ENCODE data around the gene TRIM68. TPM values are rescaled to one million over a fixed set of nuclear protein-coding genes. Genes with fewer than 3 reads are reported as not detected.

Gene TRIM68
- total RNA-seq, 2 experiments from 2014 or later, result 4.1 to 5.4 TPM

DNA sequence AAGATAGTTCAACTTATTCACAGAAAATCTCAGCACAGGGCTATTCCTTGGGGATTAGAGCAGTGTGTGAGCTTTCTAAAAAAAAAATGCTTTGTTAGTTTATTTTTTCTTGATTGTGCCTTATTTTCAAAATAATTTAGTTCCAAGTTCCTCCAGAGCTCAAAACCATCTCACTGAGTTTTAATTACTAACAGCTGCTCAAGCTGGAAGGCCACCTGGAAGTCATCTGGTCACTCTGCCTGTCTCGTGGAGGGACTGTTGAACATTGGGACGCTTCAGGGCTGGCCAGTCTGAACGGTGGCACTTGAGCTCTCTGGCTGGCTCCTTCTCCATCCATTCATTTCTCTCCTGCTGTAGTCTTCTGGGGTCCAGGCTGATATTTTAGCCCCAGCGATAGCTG lies 39.7 kb upstream of the TRIM68 start:
- Histone ChIP-seq H3K9me3 (ENCODE audit: control insufficient read depth in 1 of 2, insufficient read depth in 1 of 2, low read length in 2 of 2) (no peaks in the 10 kb centered on the region), H3K27me3 (ENCODE audit: control insufficient read depth in 1 of 2, insufficient read depth in 2 of 2, low read length in 2 of 2) (peaks cover 0 to under 1% of the 10 kb centered on the region in 2 experiments), H3K4me3 (ENCODE audit: low read length) (no peak overlapping the region), H3K27ac (ENCODE audit: low read depth in 1 of 2, low read length in 2 of 2) (no peak overlapping the region), H3K4me1 (ENCODE audit: insufficient read depth, low read length) (no peaks in the 10 kb centered on the region), H3K36me3 (ENCODE audit: insufficient read depth, low read length) (no peaks in the 10 kb centered on the region)
- H3K27me3 Mint-ChIP-seq, result peaks cover 19% of the 10 kb centered on the region
- H3K27ac Mint-ChIP-seq, result no peak overlapping the region
- H3K9me3 Mint-ChIP-seq, result no peaks in the 10 kb centered on the region
- TF ChIP-seq, protein P1, sequence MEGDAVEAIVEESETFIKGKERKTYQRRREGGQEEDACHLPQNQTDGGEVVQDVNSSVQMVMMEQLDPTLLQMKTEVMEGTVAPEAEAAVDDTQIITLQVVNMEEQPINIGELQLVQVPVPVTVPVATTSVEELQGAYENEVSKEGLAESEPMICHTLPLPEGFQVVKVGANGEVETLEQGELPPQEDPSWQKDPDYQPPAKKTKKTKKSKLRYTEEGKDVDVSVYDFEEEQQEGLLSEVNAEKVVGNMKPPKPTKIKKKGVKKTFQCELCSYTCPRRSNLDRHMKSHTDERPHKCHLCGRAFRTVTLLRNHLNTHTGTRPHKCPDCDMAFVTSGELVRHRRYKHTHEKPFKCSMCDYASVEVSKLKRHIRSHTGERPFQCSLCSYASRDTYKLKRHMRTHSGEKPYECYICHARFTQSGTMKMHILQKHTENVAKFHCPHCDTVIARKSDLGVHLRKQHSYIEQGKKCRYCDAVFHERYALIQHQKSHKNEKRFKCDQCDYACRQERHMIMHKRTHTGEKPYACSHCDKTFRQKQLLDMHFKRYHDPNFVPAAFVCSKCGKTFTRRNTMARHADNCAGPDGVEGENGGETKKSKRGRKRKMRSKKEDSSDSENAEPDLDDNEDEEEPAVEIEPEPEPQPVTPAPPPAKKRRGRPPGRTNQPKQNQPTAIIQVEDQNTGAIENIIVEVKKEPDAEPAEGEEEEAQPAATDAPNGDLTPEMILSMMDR (IDR thresholded peaks at IDR 0.05), result no peak
- ChIA-PET POLR2A (interaction anchor here (0.6 kb wide), 3 partner anchors 1132 to 1195 kb away, joined by 3 to 4 read pairs (median 3); no protein-coding TSS in a partner anchor), CTCF (no interaction called here)
- intact Hi-C loops (cut with DNase I, micrococcal nuclease), result no loop called here
- ATAC-seq (ENCODE audit: poor library complexity) (no peak), DNase-seq (no peak)
- H3K4me1 Mint-ChIP-seq (ENCODE audit: low read depth), result no peaks in the 10 kb centered on the region
- H3K36me3 Mint-ChIP-seq (ENCODE audit: low read depth), result no peaks in the 10 kb centered on the region
- H3K4me3 Mint-ChIP-seq, result no peak overlapping the region

DNA sequence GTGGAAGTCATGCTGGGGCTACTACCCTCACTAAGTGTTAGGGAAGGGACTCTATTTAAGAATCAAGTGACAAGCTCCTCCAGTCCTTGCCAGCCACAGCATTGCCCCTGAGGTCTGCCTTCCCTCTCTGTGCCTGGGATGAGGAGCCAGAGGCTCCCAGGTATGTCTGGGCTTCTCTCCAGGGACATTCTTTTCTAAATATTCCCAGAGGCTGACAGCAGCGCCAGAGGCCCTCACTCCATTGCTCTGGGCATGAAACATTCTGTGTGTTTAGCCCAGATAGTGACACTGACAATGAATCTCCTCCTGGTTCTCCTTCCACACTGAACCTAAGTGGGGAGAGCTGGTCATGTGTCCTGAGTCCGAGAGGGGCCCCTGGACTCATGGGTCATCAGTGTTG lies 37.9 kb upstream of the TRIM68 start:
- intact Hi-C loops (cut with DNase I, micrococcal nuclease), result no loop called here
- ATAC-seq (ENCODE audit: poor library complexity) (no peak), DNase-seq (no peak)
- Histone ChIP-seq H3K4me3 (ENCODE audit: low read length) (no peak overlapping the region), H3K36me3 (ENCODE audit: insufficient read depth, low read length) (no peaks in the 10 kb centered on the region), H3K9me3 (ENCODE audit: control insufficient read depth in 1 of 2, insufficient read depth in 1 of 2, low read length in 2 of 2) (no peaks in the 10 kb centered on the region), H3K27me3 (ENCODE audit: control insufficient read depth in 1 of 2, insufficient read depth in 2 of 2, low read length in 2 of 2) (peaks cover 4 to 6% of the 10 kb centered on the region in 2 experiments), H3K4me1 (ENCODE audit: insufficient read depth, low read length) (no peaks in the 10 kb centered on the region), H3K27ac (ENCODE audit: low read depth in 1 of 2, low read length in 2 of 2) (no peak overlapping the region)
- TF ChIP-seq, protein P1 (IDR thresholded peaks at IDR 0.05), result no peak
- Mint-ChIP-seq H3K4me3 (no peak overlapping the region), H3K27me3 (peaks cover 35% of the 10 kb centered on the region), H3K27ac (no peak overlapping the region), H3K9me3 (no peaks in the 10 kb centered on the region), H3K4me1 (ENCODE audit: low read depth) (no peaks in the 10 kb centered on the region), H3K36me3 (ENCODE audit: low read depth) (no peaks in the 10 kb centered on the region)
- ChIA-PET POLR2A (no interaction called here), CTCF (interaction anchor here (0.5 kb wide), 1 partner anchor 71 kb away, joined by 3 read pairs; no protein-coding TSS in a partner anchor)

DNA sequence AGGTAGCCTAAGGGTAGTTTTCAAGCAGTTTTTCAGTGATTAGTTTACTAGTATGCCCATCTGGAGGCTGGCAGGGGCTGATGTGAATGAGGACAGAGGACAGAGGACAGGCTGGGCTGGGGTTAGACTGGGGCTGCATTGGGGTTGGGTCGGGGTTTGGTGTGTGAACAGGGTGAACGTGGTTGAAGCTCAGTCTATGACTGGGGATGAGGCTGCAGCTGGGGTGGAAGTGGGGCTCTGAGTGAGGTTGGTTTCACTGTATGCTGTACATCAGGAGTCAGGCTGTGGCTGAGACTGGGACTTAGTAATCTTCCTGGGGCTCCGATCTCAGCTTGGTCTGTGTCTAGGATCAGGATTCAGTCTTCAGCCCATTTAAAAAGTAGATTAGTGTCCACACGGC lies 36.2 kb upstream of the TRIM68 start:
- no peak overlapping the region for H3K4me3 Mint-ChIP-seq
- H3K9me3 ChIP-seq (ENCODE audit: control insufficient read depth in 1 of 2, insufficient read depth in 1 of 2, low read length in 2 of 2), result no peaks in the 10 kb centered on the region
- H3K9me3 Mint-ChIP-seq, result no peaks in the 10 kb centered on the region
- H3K4me1 ChIP-seq (ENCODE audit: insufficient read depth, low read length), result no peaks in the 10 kb centered on the region
- ChIA-PET CTCF (no interaction called here), POLR2A (no interaction called here)
- no peak overlapping the region for H3K27ac Mint-ChIP-seq
- TF ChIP-seq, protein P1 (IDR thresholded peaks at IDR 0.05), result no peak
- no peaks in the 10 kb centered on the region for H3K36me3 ChIP-seq (ENCODE audit: insufficient read depth, low read length)
- intact Hi-C loops (cut with DNase I, micrococcal nuclease), result no loop called here
- H3K27me3 ChIP-seq (ENCODE audit: control insufficient read depth in 1 of 2, insufficient read depth in 2 of 2, low read length in 2 of 2), result peaks cover 4 to 6% of the 10 kb centered on the region in 2 experiments
- H3K27me3 Mint-ChIP-seq, result peaks cover 40% of the 10 kb centered on the region
- ATAC-seq (ENCODE audit: poor library complexity), result no peak
- H3K4me3 ChIP-seq (ENCODE audit: low read length), result no peak overlapping the region
- H3K27ac ChIP-seq (ENCODE audit: low read depth in 1 of 2, low read length in 2 of 2), result no peak overlapping the region
- H3K36me3 Mint-ChIP-seq (ENCODE audit: low read depth), result no peaks in the 10 kb centered on the region
- no peaks in the 10 kb centered on the region for H3K4me1 Mint-ChIP-seq (ENCODE audit: low read depth)
- no peak for DNase-seq
